Coronary artery (tissue), 2 donors: ENCODE data around the gene PLA2R1.
A peak's percentile ranks its signal among the peaks of the same experiment; 100 is the strongest.

Experiments used
- DNase-seq: peaks from one replicate; pipeline ENCODE4 v3.0.0-alpha.2; 2017; ENCODE audit warnings: low spot score
- H3K27ac ChIP-seq, 2 donors: fragments of 200-600 bp; sonication (generic); one replicate each; pipeline ENCODE4 v1.5.1; 2016 to 2019
- H3K4me3 ChIP-seq: fragments of 200-600 bp; sonication (generic); 2 replicates; pipeline ENCODE4 v1.5.1; 2016; ENCODE audit warnings: mild to moderate bottlenecking, moderate library complexity
- TF ChIP-seq, protein P1 (sequence below): fragments of 200-600 bp; sonication (generic); IDR thresholded peaks from one replicate; pipeline ENCODE4 v1.5.1; 2019; ENCODE audit warnings: antibody characterized with exemption

The PLA2R1 gene

DNA sequence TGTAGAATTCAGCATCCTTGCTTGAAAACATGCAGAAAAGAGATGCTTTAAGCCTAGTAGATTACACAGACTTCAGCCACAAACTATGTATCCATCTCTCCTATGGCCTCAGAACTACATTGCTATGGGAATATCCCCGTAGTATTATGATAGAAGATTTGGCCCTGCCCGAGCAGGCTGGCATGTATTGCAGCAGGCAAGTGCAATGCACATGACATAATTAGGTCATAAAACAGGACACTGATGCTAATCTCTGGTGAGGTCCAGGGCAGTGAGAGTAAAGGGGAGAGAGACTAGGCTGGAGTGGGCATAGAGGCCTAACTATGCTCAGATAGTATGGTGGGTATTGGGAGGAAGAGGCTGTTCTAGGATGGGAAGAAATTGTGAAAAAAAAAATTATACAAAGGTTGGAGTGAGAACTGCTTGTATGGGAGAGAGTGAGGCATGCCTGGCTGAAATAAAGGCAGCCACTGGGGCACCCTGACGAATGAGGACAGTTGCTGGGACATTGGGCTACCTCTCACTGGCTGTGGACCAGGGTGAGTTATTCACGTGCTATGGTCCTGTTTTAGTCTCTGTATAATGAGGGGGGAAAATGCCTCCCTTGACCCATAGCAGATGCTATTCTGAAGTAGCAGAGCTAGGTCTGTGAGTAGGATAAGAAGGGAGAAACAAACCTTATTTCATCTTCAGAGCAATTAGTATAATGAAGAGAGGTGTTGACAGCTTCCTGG is 1.6 kb upstream of the PLA2R1 start:
- TF ChIP-seq, protein P1, sequence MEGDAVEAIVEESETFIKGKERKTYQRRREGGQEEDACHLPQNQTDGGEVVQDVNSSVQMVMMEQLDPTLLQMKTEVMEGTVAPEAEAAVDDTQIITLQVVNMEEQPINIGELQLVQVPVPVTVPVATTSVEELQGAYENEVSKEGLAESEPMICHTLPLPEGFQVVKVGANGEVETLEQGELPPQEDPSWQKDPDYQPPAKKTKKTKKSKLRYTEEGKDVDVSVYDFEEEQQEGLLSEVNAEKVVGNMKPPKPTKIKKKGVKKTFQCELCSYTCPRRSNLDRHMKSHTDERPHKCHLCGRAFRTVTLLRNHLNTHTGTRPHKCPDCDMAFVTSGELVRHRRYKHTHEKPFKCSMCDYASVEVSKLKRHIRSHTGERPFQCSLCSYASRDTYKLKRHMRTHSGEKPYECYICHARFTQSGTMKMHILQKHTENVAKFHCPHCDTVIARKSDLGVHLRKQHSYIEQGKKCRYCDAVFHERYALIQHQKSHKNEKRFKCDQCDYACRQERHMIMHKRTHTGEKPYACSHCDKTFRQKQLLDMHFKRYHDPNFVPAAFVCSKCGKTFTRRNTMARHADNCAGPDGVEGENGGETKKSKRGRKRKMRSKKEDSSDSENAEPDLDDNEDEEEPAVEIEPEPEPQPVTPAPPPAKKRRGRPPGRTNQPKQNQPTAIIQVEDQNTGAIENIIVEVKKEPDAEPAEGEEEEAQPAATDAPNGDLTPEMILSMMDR: no peak
- no peak for DNase-seq
- Histone ChIP-seq H3K4me3 (no peak overlapping the region), H3K27ac (peak overlapping the region in 1 of 2 donors; percentile 83)

DNA sequence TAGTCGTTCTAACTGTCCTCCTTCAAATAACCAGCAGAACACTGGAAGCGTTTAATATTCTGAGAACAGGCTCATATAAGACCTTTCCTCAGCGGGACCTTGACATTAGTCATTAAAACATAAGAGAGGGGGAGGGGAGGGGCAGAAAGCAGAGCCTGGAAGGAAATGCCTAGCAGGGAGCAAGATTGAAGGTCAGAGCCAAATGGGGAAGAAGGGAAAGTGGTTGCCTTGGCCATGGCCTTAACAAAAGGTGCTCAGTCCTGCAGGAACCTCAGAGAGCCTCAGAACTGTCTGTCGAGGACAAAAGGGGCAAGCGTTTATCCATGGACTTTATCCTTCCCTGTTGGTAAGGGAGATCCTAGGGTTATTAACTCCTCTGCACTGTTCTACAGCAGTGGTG is 856 bp upstream of the PLA2R1 start:
- no peak for DNase-seq
- TF ChIP-seq, protein P1: no peak
- Histone ChIP-seq H3K4me3 (peak overlapping the region; percentile 95), H3K27ac (peak overlapping the region; percentile 66 to 83)

DNA sequence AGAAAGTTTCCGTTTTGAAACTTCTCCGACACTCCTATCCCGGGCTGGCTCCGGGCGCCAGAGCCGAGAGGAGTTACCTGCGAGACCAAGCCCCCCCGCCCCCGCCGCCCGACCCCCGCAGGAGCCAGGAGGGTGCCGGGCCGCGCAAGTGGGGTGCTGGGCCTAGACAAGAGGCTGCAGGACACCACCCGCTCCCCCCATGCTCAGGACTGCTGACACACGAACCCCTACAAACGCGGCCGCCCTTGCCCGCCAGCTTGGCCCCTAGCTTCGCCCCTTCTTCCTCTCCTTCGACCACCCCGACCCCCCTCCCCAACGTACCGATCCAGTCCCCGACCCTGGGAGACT is 497 bp downstream of the PLA2R1 start:
- peak overlapping the region; percentile 95 for H3K4me3 ChIP-seq
- TF ChIP-seq, protein P1: no peak
- peak overlapping the region; percentile 66 to 83 for H3K27ac ChIP-seq
- DNase-seq: no peak

DNA sequence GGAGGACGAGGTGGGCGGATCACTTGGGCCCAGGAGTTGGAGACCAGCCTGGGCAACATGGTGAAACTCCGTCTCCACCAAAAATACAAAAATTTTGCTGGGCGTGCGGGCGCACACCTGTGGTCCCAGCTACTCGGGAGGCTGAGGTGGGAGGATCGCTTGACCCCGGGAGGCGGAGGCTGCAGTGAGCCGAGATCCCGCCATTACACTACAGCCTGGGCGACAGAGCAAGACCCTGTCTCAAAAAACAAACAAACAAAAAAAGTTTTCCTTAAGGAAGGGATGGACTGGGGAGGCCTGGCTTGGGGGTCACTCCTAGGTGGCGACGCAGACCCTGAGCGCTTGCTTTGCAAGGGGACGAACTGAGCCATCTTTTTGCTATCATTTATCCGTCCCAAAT is 882 bp downstream of the PLA2R1 start:
- peak overlapping the region; percentile 95 for H3K4me3 ChIP-seq
- TF ChIP-seq, protein P1: no peak
- DNase-seq: no peak
- peak overlapping the region; percentile 66 to 83 for H3K27ac ChIP-seq

DNA sequence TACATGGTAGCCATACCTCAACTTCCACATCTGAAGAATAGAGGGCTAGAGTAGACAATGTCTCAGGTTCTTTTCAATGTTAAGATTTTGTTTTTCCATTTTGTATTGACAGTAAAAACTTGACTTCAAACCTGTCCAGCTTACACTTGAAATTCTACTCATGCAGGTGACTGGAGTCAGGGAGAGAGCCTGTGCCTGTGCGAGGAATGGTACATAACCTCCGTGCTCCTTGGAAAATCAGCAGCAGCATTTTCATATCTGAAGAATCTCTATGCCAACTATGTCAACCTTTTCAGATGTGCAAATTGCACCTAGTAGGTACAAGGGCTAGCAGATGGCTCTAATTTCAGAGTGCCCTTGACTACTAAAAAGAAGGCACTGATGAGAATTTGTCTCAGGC is 2.1 kb downstream of the PLA2R1 start:
- no peak for DNase-seq
- H3K27ac ChIP-seq: no peak overlapping the region
- H3K4me3 ChIP-seq: peak overlapping the region; percentile 3
- TF ChIP-seq, protein P1: no peak

DNA sequence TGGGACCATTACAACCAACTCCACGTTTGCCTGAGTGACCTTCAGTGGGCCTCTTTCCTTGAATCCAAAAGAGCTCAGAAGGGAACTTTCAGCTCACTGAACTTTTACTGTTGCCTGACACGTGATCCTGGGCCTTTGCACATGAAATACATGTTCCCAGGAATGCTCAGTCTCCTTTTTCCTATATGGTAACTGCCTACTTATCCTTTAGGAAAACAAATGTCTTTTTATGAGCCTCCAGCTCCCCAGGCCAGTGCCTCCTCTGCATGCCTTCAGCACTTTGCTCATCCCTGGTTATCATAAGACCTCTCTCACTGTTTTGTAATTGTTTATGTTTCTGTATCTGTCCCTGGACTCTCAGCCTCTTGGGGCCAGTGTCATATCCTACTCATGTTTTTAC is 5.1 kb downstream of the PLA2R1 start:
- Histone ChIP-seq H3K4me3 (no peak overlapping the region), H3K27ac (no peak overlapping the region)
- TF ChIP-seq, protein P1: no peak
- no peak for DNase-seq

DNA sequence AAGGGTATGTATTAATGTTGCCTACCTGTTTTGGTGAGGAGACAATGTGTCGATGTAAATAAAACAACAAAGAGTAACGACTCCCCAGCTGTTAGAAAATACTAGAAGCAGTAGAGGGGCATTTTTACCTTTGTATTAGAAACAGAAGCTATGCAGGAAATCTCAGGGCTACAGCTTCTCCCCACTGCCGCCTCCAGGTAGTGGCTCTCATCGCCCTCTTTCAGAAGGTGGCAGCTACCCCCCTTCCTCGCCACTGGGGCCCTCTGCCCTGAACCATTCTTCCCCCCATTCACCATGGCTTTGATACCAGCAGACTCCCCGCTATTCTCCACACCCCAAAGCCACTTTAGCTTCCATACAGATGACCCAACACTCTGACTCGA is 6.7 kb downstream of the PLA2R1 start:
- no peak overlapping the region for H3K27ac ChIP-seq
- H3K4me3 ChIP-seq: no peak overlapping the region
- DNase-seq: no peak
- TF ChIP-seq, protein P1: no peak
